Skin of body (tissue), 2 donors: ENCODE measurements around the gene OBSCN. TPM values are rescaled to one million over a fixed set of nuclear protein-coding genes. Genes with fewer than 3 reads are reported as not detected.

Source experiments
- DNase-seq: peaks from one replicate; lab custom pipeline; 2025; lab: John Stamatoyannopoulos, UW
- total RNA-seq: library from RNA; depleted of rRNA; stranded (reverse); fragments of >200 nt; gene quantifications from one replicate; pipeline ENCODE4 v1.2.3, GENCODE V29; 2014

Gene OBSCN
- total RNA-seq, 1 donor from 2014 or later, result 79.3 TPM

DNA sequence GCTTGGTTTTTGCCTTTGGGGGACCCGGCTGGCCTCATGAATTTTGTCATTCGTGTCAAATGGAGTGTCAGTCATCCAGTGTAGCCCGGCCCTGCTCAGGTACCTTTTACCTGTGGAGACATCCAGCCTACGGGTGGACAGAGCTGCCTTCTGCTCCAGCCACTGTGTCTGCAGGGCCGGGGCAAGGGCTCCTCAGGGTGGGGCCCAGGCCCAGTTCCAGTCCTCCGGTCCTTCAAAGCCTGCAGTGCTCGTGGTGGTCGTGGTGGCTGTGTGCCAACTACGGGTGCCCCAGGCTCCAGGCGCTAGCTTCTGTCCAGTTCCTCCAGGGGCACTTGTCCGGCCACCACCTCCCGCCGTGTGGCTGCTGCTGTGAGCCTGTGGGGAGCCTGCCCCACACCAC, 144.0 kb downstream of the OBSCN start:
- no peak for DNase-seq

DNA sequence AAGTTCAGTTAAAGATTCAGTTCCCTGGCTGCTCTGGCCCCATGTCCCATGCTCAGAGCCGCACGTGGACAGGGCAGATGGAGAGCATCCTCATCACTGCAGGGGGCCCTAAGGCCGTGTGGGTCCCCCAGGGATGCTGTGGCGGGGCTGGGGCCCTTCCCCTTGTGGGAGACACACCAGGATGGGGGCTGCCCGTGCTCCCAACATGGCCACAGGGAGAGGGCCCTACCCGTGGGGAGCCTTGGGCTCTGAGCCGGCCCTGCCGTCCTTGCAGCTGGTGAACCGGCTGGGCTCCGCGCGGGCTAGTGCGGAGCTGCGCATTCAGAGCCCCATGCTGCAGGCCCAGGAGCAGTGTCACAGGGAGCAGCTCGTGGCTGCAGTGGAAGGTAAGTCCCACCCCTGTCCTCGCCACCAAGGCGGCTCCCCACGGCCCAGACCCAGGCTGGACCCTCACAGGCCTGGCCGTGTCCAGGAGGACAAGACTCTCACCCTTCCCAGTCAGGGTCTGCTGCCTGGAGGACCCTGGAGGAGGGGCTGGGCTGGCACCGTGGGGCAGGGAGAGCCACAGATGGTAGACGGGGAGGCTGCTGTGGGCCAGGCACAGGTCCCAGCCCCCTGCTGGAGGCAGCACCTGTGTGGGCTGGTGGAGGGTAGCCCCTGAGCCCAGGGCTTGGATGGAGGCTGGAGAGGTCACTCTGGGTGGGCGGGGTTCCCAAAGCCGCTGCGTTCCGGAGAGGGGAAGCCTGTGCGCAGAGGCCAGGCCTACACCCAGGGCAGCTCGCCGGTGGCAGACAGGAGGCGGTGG, 145.0 kb downstream of the OBSCN start:
- no peak for DNase-seq

DNA sequence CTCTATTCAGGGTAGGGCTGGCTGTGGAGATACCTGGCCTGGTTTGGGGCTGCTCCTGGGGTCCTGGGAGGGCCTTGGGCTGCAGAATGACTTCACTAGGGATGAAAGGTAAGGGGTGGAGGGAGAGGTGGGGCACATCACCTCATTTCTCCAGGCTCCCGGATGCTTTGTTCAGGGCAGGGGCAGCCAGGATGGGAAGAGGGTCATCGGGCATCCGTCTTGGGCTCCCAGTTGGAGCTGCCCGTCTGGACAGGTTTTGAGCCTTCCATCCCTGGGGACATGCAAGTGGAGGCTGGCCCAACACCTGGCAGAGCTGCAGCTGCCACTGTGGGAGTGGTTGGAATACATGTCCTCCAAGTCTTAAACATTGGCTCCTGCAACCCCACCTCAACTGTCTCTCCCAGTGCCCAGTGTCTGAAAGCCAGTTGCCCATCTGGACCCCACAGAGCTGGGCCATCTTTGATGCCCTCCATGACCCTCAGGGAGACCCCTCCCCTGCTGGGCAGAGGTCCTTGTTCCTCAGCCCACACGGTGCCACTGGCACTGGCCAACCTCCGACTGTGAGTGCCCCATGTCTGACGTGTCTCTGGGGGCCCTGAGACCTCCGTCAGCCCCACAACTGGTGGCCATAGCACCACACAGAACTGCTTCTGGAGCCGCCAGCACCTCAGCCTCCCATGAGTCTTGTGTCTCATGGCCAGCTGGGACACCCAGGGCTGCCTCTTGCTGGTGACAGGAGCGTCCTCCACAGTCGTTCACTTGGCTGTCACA, 145.9 kb downstream of the OBSCN start:
- no peak for DNase-seq

DNA sequence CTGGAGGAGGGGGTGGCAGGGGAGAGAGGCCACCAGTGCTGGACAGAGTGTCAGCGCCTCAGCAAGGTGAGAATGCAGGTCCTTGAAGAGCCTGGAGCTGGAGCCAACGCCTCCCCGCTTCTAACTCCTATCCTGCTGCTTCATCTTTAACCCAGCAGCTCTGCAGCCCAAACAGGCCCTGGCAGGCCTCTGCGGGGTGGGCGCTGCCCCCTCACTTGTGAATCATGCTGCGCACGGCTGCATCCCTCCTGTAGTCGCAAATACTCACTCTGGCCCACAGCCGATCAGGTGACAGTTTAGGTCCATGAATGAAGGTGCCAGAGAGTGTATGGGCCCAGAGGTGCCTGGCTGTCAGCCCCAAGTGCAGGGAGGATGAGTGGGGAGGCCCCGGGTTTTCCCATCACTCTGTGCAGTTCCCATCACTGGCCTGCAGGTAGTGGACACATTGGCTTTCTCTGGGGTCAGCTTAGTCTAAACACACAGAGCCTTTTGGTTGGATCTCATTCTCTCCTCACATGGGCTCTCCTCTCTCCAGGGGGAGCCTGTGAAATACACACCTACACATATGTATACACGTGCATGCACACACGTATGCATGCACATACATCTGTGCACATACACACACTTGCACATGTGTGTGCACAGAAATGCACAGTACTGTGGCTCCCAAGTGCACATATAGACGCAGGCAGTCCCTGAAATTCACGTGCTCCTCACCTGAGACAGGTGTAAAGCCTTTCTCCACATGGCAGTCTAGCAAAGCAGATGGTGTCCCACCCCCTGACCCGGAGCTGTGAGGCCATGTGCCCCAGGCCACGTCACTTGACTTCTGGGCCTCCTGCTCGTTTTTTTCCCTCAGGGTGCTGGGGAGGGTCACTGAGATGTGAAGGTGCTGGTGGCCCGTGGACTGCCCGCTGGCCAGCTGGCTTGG, 146.8 kb downstream of the OBSCN start:
- no peak for DNase-seq

DNA sequence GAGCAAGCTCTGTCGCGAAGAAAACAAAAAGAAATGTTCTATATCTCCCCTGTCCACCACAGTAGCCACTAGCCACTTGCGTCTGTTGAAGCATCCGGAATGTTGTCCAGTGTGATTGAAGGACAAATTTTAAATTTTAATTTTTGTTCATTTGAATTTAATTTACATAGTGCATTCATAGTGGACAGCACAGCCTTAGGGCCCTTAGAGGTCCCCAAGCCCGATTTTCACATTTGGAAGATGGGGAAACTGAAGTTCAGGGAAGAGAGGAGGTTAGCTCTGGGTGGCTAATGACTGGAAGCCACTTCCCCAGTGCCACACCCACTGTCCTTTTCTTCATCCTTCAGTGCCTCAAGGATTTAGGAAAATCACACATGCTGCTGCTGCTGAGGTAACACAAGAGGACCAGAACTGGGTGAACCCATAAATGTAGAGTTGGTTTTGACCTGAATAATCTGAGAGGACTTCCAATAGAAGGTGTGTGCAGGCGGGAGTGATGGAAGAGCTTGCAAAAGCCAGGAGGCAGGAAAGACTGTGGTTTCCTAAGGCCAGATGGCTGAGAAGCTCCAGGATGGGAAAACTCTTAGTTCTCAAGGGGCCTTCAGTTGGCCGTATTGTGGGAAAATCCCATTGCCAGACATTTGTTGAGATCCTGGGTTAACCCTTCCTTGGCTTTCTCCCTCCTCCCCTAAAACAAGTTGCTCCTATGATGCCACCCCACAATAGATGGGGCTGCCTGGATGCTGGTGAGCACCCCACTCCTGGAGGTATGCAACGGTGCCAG, 149.2 kb downstream of the OBSCN start:
- no peak for DNase-seq

DNA sequence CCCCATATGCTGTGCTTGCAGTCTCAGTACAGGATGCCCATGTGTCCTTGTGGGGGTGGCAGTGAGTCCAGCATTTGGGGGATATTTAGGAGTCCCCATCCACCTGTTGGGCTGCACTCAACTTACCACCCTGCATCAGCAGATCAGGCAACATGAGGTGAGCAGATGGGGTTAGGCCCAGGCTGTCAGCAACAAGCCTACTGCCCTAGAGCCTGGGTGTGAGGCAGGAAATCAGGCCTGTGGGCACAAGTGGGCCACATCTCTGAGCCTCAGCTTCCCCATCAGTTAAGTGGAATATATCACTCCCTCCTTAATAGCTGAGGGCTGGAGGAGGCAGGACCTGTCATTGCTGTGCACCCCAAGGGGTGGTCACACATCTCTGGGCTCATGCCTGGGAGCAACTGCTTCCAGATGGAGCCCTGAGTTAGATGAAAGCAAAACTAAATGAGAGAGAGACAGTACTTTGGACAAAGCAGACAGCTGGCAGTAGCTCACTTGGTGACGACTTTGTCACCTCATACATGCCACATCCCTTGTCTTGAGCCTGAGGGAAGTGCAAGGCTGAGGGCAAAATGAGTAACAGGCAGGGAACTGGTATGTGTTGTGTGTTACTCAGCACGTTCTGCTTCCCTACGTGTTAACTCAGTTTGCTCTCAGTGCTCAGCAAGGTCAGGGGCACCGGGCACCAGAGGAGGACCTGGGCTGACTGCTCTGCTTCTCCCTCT, 150.4 kb downstream of the OBSCN start:
- no peak for DNase-seq

DNA sequence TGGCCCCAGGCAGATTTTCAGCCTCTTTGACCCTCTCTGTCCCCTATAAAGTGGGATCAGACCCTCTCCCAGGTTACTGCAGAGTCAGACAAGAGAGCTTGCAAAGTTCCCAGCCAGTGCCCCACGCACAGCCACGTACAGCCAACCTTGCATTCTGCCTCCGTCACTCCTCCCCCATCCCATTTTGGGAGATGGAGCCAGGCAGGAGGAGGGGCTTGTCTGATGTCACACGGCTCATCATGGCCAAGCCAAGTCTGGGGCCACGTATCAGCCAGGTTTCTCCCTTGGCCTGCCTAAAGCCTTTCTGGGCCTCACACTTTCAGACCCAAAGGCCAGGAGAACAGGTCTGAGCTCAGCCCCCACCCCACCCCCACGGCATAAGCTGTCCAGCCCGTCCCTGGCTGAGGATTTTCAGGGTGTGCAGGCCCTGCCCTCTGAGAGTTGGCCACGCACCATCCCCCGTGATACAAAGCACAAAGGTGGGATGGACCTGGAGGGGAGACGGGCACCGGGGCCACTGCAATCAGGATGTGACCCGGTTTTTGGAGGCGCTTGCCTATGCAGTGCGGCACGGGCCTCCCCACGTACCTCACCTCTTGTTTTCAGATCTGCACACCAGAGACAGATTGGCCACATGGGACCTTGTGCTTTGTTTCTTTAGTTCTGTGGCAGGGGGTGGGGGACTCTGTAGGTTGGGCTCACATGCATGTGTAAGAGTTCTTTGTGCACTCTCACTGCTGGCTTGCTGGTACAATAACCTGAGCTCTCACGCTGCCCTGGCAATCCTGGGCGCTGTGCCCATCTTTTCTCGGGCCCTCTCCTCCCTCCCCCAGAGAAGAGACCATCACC, 151.1 kb downstream of the OBSCN start:
- DNase-seq, result no peak

DNA sequence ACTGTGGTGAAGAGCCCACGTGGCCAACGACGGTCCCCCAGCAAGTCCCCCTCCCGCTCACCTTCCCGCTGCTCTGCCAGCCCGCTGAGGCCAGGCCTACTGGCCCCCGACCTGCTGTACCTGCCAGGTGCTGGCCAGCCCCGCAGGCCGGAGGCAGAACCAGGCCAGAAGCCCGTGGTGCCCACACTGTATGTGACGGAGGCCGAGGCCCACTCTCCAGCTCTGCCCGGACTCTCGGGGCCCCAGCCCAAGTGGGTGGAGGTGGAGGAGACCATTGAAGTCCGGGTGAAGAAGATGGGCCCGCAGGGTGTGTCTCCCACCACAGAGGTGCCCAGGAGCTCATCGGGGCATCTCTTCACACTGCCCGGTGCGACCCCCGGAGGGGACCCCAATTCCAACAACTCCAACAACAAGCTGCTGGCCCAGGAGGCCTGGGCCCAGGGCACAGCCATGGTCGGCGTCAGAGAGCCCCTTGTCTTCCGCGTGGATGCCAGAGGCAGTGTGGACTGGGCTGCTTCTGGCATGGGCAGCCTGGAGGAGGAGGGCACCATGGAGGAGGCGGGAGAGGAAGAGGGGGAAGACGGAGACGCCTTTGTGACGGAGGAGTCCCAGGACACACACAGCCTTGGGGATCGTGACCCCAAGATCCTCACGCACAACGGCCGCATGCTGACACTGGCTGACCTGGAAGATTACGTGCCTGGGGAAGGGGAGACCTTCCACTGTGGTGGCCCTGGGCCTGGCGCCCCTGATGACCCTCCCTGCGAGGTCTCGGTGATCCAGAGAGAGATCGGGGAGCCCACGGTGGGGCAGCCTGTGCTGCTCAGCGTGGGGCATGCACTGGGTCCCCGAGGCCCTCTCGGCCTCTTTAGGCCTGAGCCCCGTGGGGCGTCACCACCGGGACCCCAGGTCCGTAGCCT, 152.0 kb downstream of the OBSCN start:
- no peak for DNase-seq

DNA sequence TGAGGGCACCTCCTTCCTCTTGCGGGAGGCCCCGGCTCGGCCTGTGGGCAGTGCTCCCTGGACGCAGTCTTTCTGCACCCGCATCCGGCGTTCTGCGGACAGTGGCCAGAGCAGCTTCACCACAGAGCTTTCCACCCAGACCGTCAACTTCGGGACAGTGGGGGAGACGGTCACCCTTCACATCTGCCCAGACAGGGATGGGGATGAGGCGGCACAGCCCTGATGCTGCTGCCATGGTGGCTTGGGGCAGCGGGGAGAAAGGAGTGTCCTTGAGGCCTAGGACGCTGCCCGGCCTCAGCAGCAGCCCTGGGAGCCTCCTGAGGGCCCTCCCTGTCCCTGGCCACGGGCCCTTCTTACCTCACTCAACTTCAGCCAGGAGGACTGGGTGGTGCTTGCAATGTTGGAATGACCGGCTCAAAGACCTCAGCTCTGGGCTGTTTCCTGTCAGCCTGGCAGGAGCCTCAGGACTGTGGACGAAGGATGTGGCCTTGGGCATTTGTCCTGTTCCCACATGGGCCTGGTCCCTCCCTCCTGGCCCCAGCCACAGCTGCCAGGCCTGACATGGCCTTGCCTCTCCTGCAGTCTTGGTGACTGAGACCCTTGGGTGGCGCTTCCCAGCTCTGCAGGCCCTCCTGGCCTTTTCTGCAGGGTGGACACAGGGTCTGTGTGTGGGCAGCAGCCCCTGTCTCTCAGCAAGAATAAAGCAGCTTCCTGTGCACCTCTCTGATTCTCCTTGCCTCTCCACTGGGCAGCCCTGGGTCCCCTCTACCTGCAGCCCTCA, 152.9 kb downstream of the OBSCN start:
- no peak for DNase-seq

DNA sequence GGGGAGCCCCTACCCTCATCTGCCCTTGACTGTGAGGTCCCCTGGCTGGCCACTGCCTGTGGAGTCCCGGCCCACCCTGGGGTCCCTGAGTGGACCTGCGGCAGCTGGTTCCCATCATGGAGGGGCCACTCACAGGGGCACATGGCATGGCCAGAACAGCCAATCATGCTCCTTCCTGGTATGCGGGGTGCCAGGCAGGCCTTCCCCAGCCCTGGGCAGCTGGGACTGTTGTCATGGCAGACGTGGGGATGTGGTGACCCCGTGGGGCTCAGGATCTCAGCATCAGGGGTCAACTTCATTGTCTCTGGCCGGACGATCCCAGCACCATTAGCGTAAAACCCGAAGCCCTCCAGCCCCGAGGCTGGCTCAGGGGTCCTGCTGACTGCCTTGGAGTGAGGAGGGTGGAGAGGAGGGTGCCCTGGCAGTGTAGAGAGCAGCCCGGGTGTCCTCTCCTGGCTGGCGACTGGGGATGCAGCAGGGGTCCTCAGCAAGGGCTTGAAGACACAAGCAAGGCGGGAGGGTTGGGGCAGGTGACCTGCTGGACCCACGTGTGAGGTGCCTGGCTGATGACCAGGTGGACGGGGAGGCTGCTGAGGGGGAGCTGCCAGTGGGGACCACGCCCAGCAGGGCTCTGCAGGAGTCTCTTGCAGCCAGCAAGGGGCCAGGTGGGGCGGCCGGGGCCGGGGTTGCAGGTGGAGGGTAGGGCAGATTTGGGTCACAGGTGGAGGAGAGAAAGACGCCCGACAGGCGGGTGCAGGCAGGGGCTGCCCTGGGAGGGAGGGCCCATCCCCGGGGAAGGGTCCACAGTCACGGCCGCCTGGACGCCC, 153.7 kb downstream of the OBSCN start:
- DNase-seq, result no peak

DNA sequence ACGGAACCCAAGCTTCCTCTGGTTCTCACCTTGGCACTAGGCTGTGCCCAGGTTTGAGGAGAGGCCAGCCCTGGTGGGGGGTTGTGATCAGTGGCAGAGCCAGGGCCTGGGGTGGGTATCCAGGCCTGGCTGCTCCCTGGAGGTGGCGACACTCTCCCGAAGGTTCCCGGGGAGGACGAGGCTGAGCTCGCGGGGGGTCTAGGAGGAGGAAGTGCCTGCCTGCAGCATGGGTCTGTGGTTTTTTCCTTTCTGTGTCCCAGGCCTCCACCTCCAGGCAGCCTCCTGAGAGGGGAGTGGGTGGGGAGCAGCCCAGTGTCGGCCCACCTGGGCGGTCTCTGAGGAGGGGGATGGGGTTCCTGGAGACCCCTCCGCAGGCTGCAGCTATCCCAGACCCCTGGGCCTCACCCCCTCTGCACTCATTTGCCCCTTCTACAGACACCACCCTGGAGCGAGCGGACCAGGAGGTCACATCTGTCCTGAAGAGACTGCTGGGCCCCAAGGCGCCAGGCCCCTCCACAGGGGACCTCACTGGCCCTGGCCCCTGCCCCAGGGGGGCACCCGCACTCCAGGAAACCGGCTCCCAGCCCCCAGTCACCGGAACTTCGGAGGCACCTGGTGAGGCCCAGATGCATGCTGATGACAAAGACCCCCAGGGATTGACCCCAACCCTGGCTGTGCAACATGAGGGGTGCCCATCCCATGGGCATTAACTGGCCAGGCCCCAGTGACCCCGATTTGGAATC, 154.5 kb downstream of the OBSCN start:
- no peak for DNase-seq

DNA sequence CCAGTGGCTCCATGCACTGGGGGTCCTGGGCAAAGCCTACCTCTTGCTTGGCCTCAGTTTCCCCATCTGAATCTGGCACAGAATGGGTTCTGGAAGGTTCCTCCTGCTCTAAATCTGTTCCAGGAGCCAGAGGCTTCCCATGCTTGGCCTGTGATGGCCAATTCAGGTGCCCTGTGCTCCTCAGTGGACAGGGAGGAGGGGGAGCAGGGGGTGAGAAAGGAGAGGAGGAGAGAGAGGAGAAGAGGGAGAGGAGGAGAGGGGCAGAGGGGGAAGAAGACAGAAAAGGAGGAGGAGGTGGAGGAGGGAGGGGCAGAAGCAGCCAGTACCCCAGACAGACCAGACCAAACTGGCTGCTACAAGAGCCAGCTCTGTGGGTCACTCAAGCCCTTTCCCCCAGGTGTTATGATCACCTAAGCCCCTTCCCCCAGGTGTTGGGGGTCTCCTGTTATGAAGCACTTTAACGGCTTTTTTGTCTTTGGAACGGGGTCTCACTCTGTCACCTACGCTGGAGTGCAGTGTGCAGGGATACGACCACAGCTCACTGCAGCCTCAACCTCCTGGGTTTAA, 155.1 kb downstream of the OBSCN start:
- DNase-seq, result no peak

DNA sequence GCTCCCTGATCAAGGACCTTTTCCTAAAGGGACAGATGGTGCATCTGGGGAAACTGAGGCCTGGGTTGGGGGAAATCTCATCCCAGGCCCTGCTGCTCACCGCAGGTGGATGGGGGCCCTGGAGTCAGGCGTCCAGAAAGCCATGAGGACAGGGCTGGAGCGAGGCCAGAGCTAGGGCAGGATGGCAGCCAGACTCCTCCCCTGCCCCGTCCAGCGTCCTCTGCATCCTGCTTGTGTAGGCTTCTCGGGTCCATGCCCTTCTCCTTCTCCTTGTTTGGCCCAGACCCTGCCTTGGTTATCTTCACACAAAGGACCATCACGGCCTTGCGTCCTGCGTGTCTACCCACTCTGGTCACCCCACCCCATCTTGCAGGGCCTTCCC, 155.8 kb downstream of the OBSCN start:
- no peak for DNase-seq

DNA sequence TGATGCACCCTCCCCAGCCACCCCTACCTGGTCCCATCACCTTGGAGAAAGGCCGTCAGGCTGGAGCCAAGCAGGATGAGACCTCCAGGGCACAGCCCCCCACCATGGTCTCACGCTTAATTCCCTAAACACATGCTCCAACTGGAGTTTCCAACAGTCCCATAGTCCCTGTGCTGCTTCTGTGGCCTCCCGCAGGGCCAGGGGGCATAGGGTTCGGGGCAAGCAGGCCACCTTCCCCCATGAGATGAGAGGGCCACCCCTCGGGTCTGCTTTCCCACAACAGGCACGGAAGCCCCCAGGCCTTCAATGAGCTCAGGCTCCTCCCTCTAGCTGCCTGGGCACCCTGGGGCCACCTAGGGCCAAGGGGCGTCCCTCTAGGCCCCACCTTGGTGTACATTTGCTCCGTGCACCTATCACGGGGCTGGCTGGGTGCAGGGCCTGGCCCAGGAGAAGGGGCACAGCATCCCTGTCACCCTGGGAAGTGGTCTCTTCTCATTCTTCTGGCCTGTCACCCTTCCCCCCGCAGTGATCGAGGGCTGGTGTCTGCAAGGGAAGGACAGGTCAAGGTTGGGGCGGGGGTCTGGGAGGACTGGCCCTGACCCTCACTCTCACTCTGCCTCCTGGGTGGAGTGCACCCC, 156.3 kb downstream of the OBSCN start:
- no peak for DNase-seq

DNA sequence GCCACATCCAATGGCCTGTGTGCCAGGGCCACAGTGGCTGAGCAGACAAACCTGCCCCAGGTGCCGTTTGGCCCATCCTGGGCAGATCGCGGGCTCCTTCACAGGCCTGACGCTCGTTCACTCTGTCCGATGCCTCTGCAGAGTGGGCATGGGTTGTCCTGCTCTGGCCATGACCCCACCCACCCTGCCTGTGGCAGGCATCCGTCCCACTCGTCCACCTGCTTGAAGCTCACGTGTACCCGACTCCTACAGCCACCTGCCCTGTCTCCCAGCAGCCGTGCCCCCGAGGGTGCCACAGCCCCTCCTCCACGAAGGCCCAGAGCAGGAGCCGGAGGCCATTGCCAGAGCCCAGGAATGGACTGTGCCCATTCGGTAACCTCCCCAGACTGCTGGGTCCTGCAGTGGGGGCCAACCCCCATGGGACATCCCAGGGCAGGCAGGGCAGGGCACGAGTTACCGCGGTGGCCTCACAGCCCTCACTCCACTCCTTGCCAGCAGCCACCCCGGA, 156.9 kb downstream of the OBSCN start:
- no peak for DNase-seq
